GM12874 (cell line): ENCODE measurements around the gene ARL3.

Experiments
- TF ChIP-seq, protein P1 (sequence below): IDR thresholded peaks from 2 replicates; pipeline ENCODE4 v1.5.1; 2011; ENCODE audit warnings: low read depth, mild to moderate bottlenecking, control low read depth, low read length, moderate library complexity; ENCODE audit not compliant: insufficient read depth

ARL3 gene

DNA sequence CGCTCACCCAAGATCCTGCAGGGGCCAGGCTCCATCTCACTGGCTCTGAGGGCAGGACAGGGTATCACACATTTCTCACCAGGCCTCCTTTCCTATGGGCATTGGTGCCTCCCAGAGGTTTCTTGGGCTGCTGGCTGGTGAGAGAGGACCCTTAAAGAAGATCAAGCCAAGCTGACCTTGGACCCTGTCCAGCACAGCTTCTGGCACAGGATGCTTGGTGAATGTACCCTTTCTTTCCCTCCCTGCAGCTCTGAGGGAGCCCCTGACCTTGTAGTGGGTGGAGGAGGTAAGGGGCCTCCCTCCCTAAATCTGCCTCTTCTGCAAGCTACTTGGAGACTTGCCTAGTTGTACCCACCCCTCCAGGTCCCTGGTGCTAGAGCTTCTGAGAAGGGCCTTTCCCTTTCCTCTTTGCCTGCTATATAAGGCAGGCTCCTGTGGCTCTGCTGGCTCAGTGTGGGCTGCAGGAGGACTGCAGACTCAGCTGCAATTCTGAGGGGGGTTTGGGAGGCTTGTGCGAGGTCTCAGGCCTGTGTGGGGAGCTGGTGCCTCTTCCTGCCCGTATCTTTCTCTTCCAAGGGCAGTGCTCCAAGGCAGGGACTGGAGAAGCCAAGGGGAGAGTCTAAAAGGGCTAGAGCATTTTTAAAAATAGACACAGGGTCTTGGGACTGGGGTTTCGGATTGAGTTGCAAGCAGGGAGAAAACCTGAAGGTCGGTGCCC, 81.6 kb downstream of the ARL3 start:
- TF ChIP-seq, protein P1, sequence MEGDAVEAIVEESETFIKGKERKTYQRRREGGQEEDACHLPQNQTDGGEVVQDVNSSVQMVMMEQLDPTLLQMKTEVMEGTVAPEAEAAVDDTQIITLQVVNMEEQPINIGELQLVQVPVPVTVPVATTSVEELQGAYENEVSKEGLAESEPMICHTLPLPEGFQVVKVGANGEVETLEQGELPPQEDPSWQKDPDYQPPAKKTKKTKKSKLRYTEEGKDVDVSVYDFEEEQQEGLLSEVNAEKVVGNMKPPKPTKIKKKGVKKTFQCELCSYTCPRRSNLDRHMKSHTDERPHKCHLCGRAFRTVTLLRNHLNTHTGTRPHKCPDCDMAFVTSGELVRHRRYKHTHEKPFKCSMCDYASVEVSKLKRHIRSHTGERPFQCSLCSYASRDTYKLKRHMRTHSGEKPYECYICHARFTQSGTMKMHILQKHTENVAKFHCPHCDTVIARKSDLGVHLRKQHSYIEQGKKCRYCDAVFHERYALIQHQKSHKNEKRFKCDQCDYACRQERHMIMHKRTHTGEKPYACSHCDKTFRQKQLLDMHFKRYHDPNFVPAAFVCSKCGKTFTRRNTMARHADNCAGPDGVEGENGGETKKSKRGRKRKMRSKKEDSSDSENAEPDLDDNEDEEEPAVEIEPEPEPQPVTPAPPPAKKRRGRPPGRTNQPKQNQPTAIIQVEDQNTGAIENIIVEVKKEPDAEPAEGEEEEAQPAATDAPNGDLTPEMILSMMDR, result no peak

DNA sequence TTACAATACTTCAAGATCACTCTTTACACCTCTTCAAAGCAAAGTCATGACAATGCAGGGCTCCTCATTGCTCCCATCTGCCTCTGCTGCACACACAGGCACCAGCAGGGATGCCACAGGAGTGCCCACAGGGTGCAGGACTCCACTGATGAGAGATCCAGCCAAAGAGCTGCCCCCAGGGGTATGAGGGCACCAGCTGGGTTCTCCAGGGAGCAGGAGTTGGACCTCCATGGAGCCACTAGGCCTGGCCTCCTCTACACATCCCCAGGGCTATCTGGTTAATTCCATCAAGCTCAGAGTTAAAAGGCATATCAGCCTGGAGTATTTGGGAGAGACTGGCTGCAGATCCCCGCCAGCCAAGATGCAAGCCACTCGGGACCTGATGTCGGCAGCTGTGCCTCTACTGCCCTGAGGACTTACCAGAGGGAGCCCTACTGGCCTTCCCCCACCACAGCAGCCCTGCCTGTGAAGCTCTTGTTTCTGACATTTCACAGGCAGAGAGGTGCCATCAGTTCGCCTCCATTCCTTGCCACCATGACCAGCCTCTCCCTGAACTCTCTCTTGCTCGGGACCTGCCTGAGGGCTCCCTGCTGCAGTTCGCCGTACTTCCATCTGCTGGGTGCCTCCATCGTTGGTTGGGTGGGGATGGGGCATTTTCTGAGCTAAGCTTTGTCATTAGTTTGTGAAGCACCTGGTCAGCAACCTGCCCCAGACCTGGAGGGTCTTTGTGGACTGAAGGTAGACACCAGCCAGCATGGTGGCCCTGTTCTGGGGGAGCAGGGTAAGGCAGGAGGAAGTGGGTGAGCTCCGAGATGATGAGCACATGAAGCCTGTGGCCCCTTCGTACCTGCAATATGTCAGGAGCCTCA, 82.4 kb downstream of the ARL3 start:
- TF ChIP-seq, protein P1, result no peak

DNA sequence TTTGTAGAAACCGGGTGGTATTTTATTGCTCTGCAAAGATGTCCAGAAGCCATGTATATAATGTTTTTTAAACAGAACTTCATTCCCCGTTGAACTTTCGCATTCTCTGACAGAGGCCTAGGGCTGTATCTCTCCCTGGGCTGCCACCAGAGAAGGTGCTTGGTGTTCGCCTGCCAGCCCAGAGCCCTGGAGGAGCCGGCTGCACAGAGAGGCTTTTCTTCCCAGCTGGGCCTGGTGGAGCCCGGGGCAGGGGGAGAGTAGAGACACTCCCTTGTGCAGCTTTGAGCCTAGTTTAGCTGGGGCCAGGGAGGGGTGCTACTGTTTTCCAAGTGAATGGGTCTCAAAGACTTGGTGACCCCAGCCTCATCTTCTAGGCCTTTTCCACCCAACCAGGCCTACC, 83.5 kb downstream of the ARL3 start:
- TF ChIP-seq, protein P1, result no peak

DNA sequence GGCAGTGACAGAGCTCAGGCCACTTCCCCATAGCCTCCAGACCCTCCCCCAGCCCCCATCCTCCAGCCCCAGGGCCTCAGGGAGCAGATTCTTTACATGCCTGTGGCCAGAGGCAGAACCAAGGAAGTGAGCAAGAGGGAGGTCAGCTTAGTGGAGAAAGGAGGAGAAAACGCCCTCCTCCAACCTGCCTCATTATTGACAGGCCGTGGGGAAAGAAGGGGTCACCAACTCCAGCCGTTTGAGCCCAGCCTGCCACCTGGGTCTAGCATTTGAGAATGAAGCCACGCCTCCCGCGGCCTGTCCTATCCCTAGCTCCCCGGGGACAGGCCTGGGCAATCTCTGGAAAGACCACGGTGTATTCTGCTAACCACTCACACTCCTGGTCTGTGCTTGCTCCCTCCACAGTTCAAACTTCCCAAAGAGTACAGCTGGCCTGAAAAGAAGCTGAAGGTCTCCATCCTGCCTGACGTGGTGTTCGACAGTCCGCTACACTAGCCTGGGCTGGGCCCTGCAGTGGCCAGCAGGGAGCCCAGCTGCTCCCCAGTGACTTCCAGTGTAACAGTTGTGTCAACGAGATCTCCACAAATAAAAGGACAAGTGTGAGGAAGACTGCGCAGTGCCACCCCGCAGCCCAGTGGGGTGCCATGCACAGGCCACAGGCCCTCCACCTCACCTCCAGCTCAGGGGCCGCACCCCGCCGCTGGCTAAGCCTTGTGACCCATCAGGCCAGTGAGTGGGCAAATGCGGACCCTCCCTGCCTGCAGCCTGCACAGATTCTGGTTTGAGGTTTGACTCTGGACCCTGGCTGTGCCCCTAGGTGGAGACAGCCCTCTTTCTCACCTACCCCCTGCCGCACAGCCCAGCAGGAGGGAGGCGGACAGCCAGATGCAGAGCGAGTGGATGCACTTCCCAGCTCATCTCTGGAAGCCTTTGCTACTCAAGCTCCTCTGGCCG, 84.3 kb downstream of the ARL3 start:
- TF ChIP-seq, protein P1, result no peak

DNA sequence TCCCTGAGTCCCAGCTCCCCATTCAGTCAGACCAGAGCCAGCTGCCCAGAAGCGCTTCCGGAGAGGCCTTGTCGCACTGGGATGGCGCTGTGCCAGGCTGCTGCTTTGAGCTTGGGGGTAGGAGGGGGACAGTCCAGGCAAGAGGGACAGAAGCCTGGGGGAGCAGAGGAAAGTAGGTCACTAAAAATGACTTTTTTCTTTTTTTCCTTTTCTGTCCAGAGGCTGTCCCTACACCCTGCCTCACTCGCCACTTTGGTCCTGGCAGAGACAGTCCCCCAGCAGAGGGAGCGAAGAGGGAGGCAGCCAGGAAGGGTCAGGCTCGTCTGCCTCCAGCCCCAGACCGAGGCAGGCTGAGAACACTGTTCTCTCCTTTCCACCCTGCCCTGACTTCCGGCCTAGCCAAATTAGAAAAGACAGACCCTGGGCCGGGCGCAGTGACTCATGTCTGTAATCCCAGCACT, 85.7 kb downstream of the ARL3 start:
- TF ChIP-seq, protein P1, result no peak

DNA sequence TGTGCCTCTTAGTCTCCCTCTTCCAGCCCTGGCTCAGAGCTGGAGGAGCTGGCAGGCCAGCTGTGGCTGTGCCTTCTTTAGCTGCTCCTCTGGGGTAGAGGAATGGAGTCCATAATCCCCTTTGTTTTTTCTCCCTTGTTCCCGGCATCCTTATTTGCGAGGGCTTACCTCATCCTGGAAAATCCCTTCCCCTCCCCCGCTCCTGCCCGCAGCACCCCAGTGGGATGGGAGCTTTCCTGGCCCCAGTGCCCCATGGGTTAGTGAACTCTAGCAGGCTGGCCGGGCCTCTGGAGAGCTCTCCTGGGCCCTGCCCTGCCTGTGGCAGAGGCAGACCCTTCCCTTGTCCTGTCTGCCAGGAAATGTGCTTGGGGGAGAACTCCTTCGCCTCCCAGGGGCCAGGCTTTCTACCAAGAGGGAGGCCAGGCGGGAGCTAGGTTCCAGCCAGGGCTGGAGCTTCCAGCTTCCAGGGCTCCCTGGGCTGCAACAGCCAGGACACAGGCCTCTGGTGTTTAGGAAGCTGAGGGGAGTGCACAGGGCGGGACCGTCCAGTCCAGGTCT, 86.4 kb downstream of the ARL3 start:
- TF ChIP-seq, protein P1, result no peak
